ENCODE data around the gene RNF149.
A peak's percentile ranks its signal among the peaks of the same experiment; 100 is the strongest.
"Not testable (repeated sequence)": the region's sequence is repeated elsewhere in the genome, so short reads cannot be mapped to it uniquely, and the experiment has no call there.

RNF149 gene

GRCh38 chr2:101238930-101239759 is 69.4 kb downstream of the RNF149 start:
- no peak for DNase-seq (ENCODE audit: low read depth)
- no peak overlapping the region for H3K4me3 ChIP-seq (ENCODE audit: low read depth, low read length)
- TF ChIP-seq CTCF (IDR thresholded peaks at IDR 0.05; ENCODE audit: low read depth, low read length), result no peak
- no peak for TF ChIP-seq MAX (IDR thresholded peaks at IDR 0.05; ENCODE audit: low read depth, low read length)
- no peak for TF ChIP-seq MYC (IDR thresholded peaks at IDR 0.05; ENCODE audit: low read depth, low read length)
- TF ChIP-seq POLR2A (IDR thresholded peaks at IDR 0.05; ENCODE audit: extremely low read depth, insufficient read length), result no peak

DNA sequence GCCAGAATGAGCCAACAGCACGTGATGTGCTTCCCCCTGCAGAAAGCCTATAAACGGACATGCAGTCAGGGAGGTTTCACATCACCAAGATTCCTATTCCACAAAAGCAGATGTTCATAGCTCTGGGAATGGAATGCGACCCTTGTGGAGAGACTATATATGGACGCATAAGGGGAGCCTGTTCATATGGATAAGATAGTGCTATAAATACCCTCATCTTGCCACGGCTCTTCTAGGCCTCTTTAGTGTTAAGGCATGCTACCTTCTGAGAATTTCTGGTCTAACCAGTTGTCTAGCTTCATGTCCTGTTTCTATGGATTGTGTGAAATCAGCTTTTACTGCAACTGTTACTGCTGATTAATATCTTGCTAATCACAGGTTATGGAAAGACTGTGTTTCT is 70.6 kb downstream of the RNF149 start:
- H3K4me3 ChIP-seq (ENCODE audit: low read depth, low read length); DNase-seq (ENCODE audit: low read depth): not testable (repeated sequence)

DNA sequence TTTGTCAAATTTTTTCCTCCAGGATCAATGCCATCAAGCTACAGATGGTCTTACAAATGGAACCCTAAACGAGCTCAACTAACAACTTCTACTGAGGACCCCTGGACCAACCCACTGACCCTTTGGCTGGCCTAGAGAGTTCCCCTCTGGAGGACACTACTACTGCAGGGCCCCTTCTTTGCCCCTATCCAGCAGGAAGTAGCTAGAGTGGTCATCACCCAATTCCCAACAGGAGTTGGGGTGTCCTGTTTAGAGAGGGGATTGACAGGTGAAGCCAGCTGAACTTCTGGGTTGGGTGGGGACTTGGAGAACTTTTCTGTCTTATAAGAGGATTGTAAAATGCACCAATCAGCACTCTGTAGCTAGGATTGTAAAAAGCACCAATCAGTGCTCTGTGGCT is 72.5 kb downstream of the RNF149 start:
- not testable (repeated sequence) for DNase-seq (ENCODE audit: low read depth); H3K4me3 ChIP-seq (ENCODE audit: low read depth, low read length)

- TF ChIP-seq MYC (IDR thresholded peaks at IDR 0.05; ENCODE audit: low read depth, low read length), result no peak
- TF ChIP-seq MAX (IDR thresholded peaks at IDR 0.05; ENCODE audit: low read depth, low read length), result no peak
- TF ChIP-seq POLR2A (IDR thresholded peaks at IDR 0.05; ENCODE audit: extremely low read depth, insufficient read length), result no peak
- no peak for TF ChIP-seq CTCF (IDR thresholded peaks at IDR 0.05; ENCODE audit: low read depth, low read length)
Measured at GRCh38 chr2:101234169-101234938, 74.1 kb downstream of the RNF149 start.

GRCh38 chr2:101232770-101233169 is 75.7 kb downstream of the RNF149 start:
- no peak for DNase-seq (ENCODE audit: low read depth)
- TF ChIP-seq MAX (IDR thresholded peaks at IDR 0.05; ENCODE audit: low read depth, low read length), result no peak
- H3K4me3 ChIP-seq (ENCODE audit: low read depth, low read length), result no peak overlapping the region

More at GRCh38 chr2:101234169-101234938, 74.1 kb downstream of the RNF149 start:
- no peak overlapping the region for H3K4me3 ChIP-seq (ENCODE audit: low read depth, low read length)
- DNase-seq (ENCODE audit: low read depth), result peak; percentile 22

DNA sequence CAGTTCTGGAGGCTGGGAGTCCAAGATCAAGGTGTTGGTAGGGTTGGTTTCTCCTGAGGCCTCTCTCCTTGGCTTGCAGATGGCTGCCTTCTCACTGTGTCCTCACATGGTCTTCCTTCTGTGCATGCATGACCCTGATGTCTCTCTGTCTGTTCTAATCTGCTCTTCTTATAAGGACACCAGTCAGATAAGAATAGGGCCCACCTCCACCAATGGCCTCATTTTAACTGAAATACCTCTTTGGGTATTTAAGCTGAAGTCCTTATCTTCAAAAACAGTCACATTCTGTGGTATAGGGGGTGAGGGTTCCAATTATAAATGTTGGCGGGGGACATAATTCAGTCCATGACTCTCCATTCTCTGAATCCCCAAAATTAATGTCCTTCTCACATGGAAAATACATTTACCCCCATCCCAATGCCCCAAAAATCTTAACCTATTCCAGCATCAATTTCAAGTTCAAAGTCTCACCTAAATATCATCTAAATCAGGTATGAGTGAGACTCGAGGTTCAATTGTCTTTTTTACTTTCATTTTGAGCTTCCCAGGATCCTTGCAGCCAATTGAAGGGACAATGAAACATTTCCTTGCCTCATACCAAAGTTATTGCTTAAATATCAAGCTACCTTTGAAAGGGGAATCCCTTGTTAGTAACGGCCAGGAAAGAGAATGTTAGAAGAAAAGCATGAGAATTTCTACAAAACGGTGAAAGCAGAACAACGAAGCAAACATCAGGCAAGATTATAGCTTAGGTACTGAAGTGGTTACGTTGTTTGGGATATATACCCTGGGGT is 76.4 kb downstream of the RNF149 start:
- H3K4me3 ChIP-seq (ENCODE audit: low read depth, low read length), result no peak overlapping the region
- DNase-seq (ENCODE audit: low read depth), result no peak

DNA sequence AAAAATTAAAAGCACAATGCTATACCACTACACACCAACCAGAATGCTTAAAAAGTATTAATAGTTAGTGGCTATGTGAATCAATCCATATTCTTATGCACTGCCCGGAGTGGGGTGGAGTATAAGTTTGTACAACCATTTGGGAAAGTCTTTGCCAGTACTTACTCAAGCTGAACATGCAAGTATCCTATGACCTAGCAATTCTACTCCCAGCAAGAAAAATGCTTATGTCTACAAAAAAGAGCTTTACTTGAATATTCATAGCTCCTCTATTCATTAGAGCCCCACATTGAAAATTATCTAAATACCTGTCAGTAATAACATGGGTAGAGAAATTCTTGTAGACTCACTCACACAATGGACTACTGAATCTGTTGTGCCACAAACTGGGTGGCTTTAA is 77.3 kb downstream of the RNF149 start:
- no peak overlapping the region for H3K4me3 ChIP-seq (ENCODE audit: low read depth, low read length)
- no peak for DNase-seq (ENCODE audit: low read depth)
- TF ChIP-seq MAX (IDR thresholded peaks at IDR 0.05; ENCODE audit: low read depth, low read length) (no peak), MYC (IDR thresholded peaks at IDR 0.05; ENCODE audit: low read depth, low read length) (no peak), POLR2A (IDR thresholded peaks at IDR 0.05; ENCODE audit: extremely low read depth, insufficient read length) (no peak), CTCF (IDR thresholded peaks at IDR 0.05; ENCODE audit: low read depth, low read length) (no peak)

More for the DNA sequence above, 76.4 kb downstream of the RNF149 start:
- no peak for TF ChIP-seq MAX (IDR thresholded peaks at IDR 0.05; ENCODE audit: low read depth, low read length)
- TF ChIP-seq MYC (IDR thresholded peaks at IDR 0.05; ENCODE audit: low read depth, low read length), result no peak
- no peak for TF ChIP-seq POLR2A (IDR thresholded peaks at IDR 0.05; ENCODE audit: extremely low read depth, insufficient read length)

Data from NB4 (cell line).